K562 (cell line): ENCODE measurements around the gene CDK5R1. TPM values are rescaled to one million over a fixed set of nuclear protein-coding genes. Genes with fewer than 3 reads are reported as not detected.

Source experiments
- ATAC-seq: fragments of 200-7000 bp; cut with Tn5 transposase; 3 replicates; pipeline ENCODE4 v1.9.1; 2020; ENCODE audit warnings: moderate library complexity
- BruUV-seq: library from RNA; stranded (reverse); fragments of 400-500 nt; replicated peaks from 2 replicates; lab custom pipeline; 2021; lab: Mats Ljungman, UMichigan
- CTCF ChIA-PET: fragments of 300-600 bp; formaldehyde crosslinking; extraction: SDS; loops from one replicate; lab custom pipeline; 2021; ENCODE audit warnings: low intra/inter-chr PET ratio; lab: Yijun Ruan, JAX
- POLR2A ChIA-PET: fragments of 300-600, 350-650 bp; sonication (Branson Sonifier 250); formaldehyde crosslinking; extraction: SDS; loops from one replicate; lab custom pipeline; 2021; ENCODE audit warnings: antibody characterized with exemption, inconsistent platforms; lab: Yijun Ruan, JAX
- DNase-seq, 4 experiments: peaks; one replicate each; pipeline versions ENCODE4 v3.0.0 to v3.0.0-alpha.2; 2011 to 2018; ENCODE audit warnings: low spot score in 3 of 4, mixed read lengths in 3 of 4; ENCODE audit errors: extremely low read depth in 1 of 4
- FAIRE-seq: peaks from 2 replicates; lab custom pipeline; 2011; peaks lifted over from hg19 to GRCh38; lab: Jason Lieb, UNC
- H2AFZ ChIP-seq: 2 replicates; pipeline ENCODE4 v1.6.0; 2011; ENCODE audit warnings: low read depth, low read length, control low read depth, inconsistent platforms
- H3K27ac ChIP-seq: fragments of 200-600 bp; 3 replicates; pipeline ENCODE4 v1.8.0; 2011; ENCODE audit warnings: low read depth, mild to moderate bottlenecking, control low read depth, inconsistent platforms, low read length, moderate library complexity, mixed read lengths; ENCODE audit errors: extremely low read depth
- H3K27me3 ChIP-seq, 2 experiments: fragments of 300-600 bp in 1 of 2; 2 replicates in 1 of 2; 3 replicates in 1 of 2; pipeline versions ENCODE4 v1.6.0 to v1.8.0; 2011; ENCODE audit warnings: inconsistent platforms in 2 of 2, low read length in 2 of 2, mild to moderate bottlenecking in 1 of 2, mixed read lengths in 1 of 2, moderate library complexity in 1 of 2; ENCODE audit not compliant: control insufficient read depth in 2 of 2, insufficient read depth in 2 of 2
- H3K36me3 ChIP-seq: fragments of 300-600 bp; 3 replicates; pipeline ENCODE4 v1.8.0; 2011; ENCODE audit warnings: mild to moderate bottlenecking, low read length, inconsistent platforms; ENCODE audit not compliant: control insufficient read depth, insufficient read depth
- H3K4me1 ChIP-seq, 2 experiments: fragments of 200-600 bp in 1 of 2; replicated peaks in 1 of 2; 2 replicates in 1 of 2; 3 replicates in 1 of 2; pipeline versions ENCODE4 v1.5.1 to v1.8.0; 2011; ENCODE audit warnings: inconsistent platforms in 2 of 2, low read length in 2 of 2, mild to moderate bottlenecking in 1 of 2, mixed read lengths in 1 of 2, moderate library complexity in 1 of 2; ENCODE audit not compliant: control insufficient read depth in 2 of 2, insufficient read depth in 2 of 2
- H3K4me2 ChIP-seq: 2 replicates; pipeline ENCODE4 v1.6.1; 2011; ENCODE audit warnings: low read length, control low read depth, inconsistent platforms, mixed read lengths; ENCODE audit not compliant: insufficient read depth
- H3K4me3 ChIP-seq: fragments of 200-600 bp; sonication (generic), shearing (Covaris generic); 2 replicates; pipeline ENCODE4 v1.5.1; 2016; ENCODE audit warnings: control low read depth, inconsistent platforms
- H3K79me2 ChIP-seq: fragments of 200-600 bp; 3 replicates; pipeline ENCODE4 v1.8.0; 2011; ENCODE audit warnings: low read length, inconsistent platforms; ENCODE audit not compliant: control insufficient read depth, insufficient read depth
- H3K9ac ChIP-seq, 2 experiments: 2 replicates each; pipeline versions ENCODE4 v1.6.0 to v1.6.1; 2011; ENCODE audit warnings: low read depth in 2 of 2, low read length in 2 of 2, control low read depth in 1 of 2, inconsistent platforms in 1 of 2, mild to moderate bottlenecking in 1 of 2, mixed read lengths in 1 of 2; ENCODE audit not compliant: insufficient read depth in 1 of 2
- H3K9me1 ChIP-seq: one replicate; pipeline ENCODE4 v1.6.0; 2011; ENCODE audit warnings: inconsistent platforms, mild to moderate bottlenecking, low read length, moderate library complexity; ENCODE audit not compliant: control insufficient read depth, insufficient read depth
- H3K9me3 ChIP-seq: replicated peaks from 2 replicates; pipeline ENCODE4 v1.5.1; 2011; ENCODE audit warnings: low read depth, low read length, inconsistent platforms; ENCODE audit not compliant: control insufficient read depth, insufficient read depth
- H4K20me1 ChIP-seq: replicated peaks from 2 replicates; pipeline ENCODE4 v1.6.1; 2011; ENCODE audit warnings: low read length, inconsistent platforms, mixed read lengths; ENCODE audit not compliant: control insufficient read depth, insufficient read depth
- FOXA3 ChIP-seq, 2 experiments: fragments of 450-650 bp in 1 of 2; sonication (generic) in 1 of 2; formaldehyde crosslinking; IDR thresholded peaks in 1 of 2; conservative IDR thresholded peaks in 1 of 2; 2 replicates each; pipeline versions ENCODE4 v1.4.0 to v1.8.0; 2020 to 2022; ENCODE audit warnings: mild to moderate bottlenecking in 2 of 2, missing genetic modification reagents in 1 of 2
- JUN ChIP-seq, 2 experiments: sonication (generic) in 1 of 2; formaldehyde crosslinking in 1 of 2; IDR thresholded peaks; 2 replicates each; pipeline versions ENCODE4 v1.6.1 to v1.8.0; 2012 to 2022; ENCODE audit warnings: borderline replicate concordance in 2 of 2, mild to moderate bottlenecking in 2 of 2, improper control_type of control experiment in 1 of 2, low read depth in 1 of 2, low read length in 1 of 2, missing genetic modification reagents in 1 of 2
- POLR2B ChIP-seq: fragments of 450-650 bp; IDR thresholded peaks from 2 replicates; pipeline ENCODE4 v1.6.1; 2018; ENCODE audit warnings: low read depth; ENCODE audit not compliant: partially characterized antibody
- PTBP1 ChIP-seq: fragments of 200-400 bp; formaldehyde crosslinking; IDR thresholded peaks from 2 replicates; pipeline ENCODE4 v1.6.1; 2017; ENCODE audit warnings: low read depth, low read length
- SREBF1 ChIP-seq: fragments of 150-350 bp; IDR thresholded peaks from 2 replicates; pipeline ENCODE4 v1.6.1; 2014; ENCODE audit warnings: antibody characterized with exemption, low read depth, low read length, borderline replicate concordance
- YY1 ChIP-seq, 3 experiments: IDR thresholded peaks; 2 replicates each; pipeline ENCODE4 v1.6.1; 2011; ENCODE audit warnings: low read length in 2 of 3, mild to moderate bottlenecking in 2 of 3, moderate library complexity in 2 of 3, borderline replicate concordance in 1 of 3, control low read depth in 1 of 3, low read depth in 1 of 3; ENCODE audit not compliant: insufficient read depth in 3 of 3, insufficient replicate concordance in 2 of 3, control insufficient read depth in 1 of 3, insufficient read length in 1 of 3; ENCODE audit errors: extremely low read depth in 1 of 3
- ZNF354B ChIP-seq: fragments of 250-450 bp; sonication (Bioruptor Pico); IDR thresholded peaks from 2 replicates; pipeline ENCODE4 v1.4.0; 2020
- ZNF408 ChIP-seq: fragments of 250-450 bp; sonication (Bioruptor Pico); IDR thresholded peaks from 2 replicates; pipeline ENCODE4 v1.4.0; 2020; ENCODE audit warnings: low read depth, mild to moderate bottlenecking, moderate library complexity
- ZNF561 ChIP-seq: fragments of 450-650 bp; formaldehyde crosslinking; conservative IDR thresholded peaks from 2 replicates; pipeline ENCODE4 v1.4.0; 2020; ENCODE audit warnings: mild to moderate bottlenecking, moderate library complexity
- ZNF586 ChIP-seq: fragments of 450-650 bp; formaldehyde crosslinking; conservative IDR thresholded peaks from 2 replicates; pipeline ENCODE4 v1.4.0; 2020; ENCODE audit warnings: mild to moderate bottlenecking, moderate library complexity
- WGBS: fragments of 100-300 bp; shearing (Covaris generic); methylation state at CpG from one replicate; pipeline ENCODE4 v1.1.6; 2016; ENCODE audit warnings: low coverage, mixed read lengths; ENCODE audit not compliant: insufficient coverage; ENCODE audit errors: missing lambda C conversion rate; 5-methylcytosine and 5-hydroxymethylcytosine counted together
- in situ Hi-C: fragments of 300-500 bp; cut with MboI; formaldehyde crosslinking; loops from 4 replicates; pipeline ENCODE4 v1.15.0; 2018; ENCODE audit warnings: inconsistent platforms, mixed read lengths
- intact Hi-C: fragments of 100-400 bp; cut with micrococcal nuclease; formaldehyde crosslinking; loops from 2 replicates; pipeline ENCODE4 v1.14.2; 2022
- polyA plus RNA-seq, 8 experiments: library from polyadenylated mRNA; depleted of rRNA in 4 of 8; stranded (reverse) in 5 of 8; unstranded in 3 of 8; fragments of >200 nt; fragmentation: Nextera tagmentation in 2 of 8; fragmentation: Illumina TruSeq in 1 of 8; extraction: Ambion mirVana in 2 of 8; extraction: Trizol in 1 of 8; gene quantifications; 2 replicates each; pipeline versions ENCODE4 v1.2.1 to v1.2.3, GENCODE V29; 2011 to 2014; ENCODE audit warnings: inconsistent platforms in 1 of 8, missing spikeins in 1 of 8
- total RNA-seq, 7 experiments: library from RNA; depleted of rRNA in 6 of 7; stranded (reverse); fragments of >200 nt in 6 of 7; fragmentation: Illumina TruSeq in 2 of 7; extraction: Trizol in 2 of 7; gene quantifications; 2 replicates each; pipeline versions ENCODE4 v1.2.1 to v1.2.3, GENCODE V29; 2011 to 2021; ENCODE audit warnings: low replicate concordance in 1 of 7
- TF ChIP-seq, protein P1 (sequence below): fragments of 250-450 bp; sonication (Bioruptor Pico); IDR thresholded peaks from 2 replicates; pipeline ENCODE4 v1.5.0; 2022; ENCODE audit warnings: mild to moderate bottlenecking
- TF ChIP-seq, protein P2 (sequence below): fragments of 250-450 bp; sonication (Bioruptor Pico); IDR thresholded peaks from 2 replicates; pipeline ENCODE4 v1.9.0; 2021; ENCODE audit warnings: mild to moderate bottlenecking, inconsistent platforms
- TF ChIP-seq, protein P3 (sequence below): fragments of 450-650 bp; IDR thresholded peaks from 2 replicates; pipeline ENCODE4 v1.6.1; 2016

Gene CDK5R1
- total and polyA plus RNA-seq, 9 of the 15 experiments (the other 6 are each of a cell fraction or from before 2014, with no cell fraction given): 0.10 to 4.8 (median 2.3) TPM

DNA sequence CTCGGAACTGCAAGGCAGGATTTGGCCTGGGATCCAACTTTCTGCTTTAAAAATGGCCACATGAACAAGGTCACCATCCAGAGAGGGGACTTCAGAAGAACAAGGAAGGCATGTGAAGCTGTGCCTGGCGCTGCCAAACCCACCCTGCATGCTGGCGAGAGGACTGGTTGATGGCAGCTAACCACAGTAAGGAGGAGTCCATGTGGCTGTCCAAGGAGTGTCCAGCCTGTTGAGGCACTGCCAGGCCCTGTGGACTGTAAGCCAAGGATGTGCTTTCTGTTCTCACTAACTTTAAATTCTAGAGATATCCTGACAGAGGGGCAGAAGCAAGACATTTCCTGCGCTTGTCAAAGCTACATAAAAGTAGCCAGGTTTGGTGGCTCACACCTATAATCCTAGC is 40.4 kb downstream of the CDK5R1 start (continued):
- TF ChIP-seq, protein P1, sequence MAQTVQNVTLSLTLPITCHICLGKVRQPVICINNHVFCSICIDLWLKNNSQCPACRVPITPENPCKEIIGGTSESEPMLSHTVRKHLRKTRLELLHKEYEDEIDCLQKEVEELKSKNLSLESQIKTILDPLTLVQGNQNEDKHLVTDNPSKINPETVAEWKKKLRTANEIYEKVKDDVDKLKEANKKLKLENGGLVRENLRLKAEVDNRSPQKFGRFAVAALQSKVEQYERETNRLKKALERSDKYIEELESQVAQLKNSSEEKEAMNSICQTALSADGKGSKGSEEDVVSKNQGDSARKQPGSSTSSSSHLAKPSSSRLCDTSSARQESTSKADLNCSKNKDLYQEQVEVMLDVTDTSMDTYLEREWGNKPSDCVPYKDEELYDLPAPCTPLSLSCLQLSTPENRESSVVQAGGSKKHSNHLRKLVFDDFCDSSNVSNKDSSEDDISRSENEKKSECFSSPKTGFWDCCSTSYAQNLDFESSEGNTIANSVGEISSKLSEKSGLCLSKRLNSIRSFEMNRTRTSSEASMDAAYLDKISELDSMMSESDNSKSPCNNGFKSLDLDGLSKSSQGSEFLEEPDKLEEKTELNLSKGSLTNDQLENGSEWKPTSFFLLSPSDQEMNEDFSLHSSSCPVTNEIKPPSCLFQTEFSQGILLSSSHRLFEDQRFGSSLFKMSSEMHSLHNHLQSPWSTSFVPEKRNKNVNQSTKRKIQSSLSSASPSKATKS (CRISPR knock-in tag): no peak

DNA sequence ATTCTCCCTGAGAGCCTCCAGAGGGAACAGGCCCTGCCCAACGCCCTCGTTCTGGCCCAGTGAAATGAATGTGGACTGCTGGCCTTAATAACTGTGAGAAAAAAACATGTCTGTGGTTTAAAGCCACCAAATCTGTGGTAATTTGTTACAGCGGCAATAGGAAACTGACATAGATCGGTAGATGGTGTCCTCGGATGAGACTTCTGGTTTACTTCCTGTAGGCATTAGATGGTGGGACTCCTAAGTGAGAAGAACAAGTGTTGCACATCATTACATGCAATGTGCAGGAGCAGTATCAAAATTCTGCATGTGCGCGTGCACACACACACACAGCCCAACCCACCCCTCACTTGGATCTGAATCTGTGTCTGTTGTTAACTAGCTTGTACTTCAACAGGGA is 42.0 kb downstream of the CDK5R1 start:
- H3K36me3 ChIP-seq: peaks cover 2% of the 10 kb centered on the region; the same call in 1 of the 3 replicates
- H3K27me3 ChIP-seq: no peaks in the 10 kb centered on the region
- TF ChIP-seq ZNF408 (CRISPR knock-in tag): no peak
- TF ChIP-seq, protein P2, sequence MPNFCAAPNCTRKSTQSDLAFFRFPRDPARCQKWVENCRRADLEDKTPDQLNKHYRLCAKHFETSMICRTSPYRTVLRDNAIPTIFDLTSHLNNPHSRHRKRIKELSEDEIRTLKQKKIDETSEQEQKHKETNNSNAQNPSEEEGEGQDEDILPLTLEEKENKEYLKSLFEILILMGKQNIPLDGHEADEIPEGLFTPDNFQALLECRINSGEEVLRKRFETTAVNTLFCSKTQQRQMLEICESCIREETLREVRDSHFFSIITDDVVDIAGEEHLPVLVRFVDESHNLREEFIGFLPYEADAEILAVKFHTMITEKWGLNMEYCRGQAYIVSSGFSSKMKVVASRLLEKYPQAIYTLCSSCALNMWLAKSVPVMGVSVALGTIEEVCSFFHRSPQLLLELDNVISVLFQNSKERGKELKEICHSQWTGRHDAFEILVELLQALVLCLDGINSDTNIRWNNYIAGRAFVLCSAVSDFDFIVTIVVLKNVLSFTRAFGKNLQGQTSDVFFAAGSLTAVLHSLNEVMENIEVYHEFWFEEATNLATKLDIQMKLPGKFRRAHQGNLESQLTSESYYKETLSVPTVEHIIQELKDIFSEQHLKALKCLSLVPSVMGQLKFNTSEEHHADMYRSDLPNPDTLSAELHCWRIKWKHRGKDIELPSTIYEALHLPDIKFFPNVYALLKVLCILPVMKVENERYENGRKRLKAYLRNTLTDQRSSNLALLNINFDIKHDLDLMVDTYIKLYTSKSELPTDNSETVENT (CRISPR knock-in tag): no peak
- TF ChIP-seq YY1 (IDR thresholded peaks at IDR 0.05; ENCODE audit: borderline replicate concordance in 1 of 3, control insufficient read depth in 1 of 3, extremely low read depth in 1 of 3, insufficient read depth in 3 of 3, insufficient read length in 1 of 3, insufficient replicate concordance in 2 of 3, low read depth in 1 of 3, low read length in 2 of 3): no peak
- no peak for TF ChIP-seq JUN (IDR thresholded peaks at IDR 0.05; ENCODE audit: borderline replicate concordance, low read depth, low read length)
- TF ChIP-seq JUN (CRISPR knock-in tag; IDR thresholded peaks at IDR 0.05; ENCODE audit: borderline replicate concordance): no peak
- TF ChIP-seq POLR2B: no peak
- TF ChIP-seq SREBF1: no peak
- no peak for TF ChIP-seq ZNF561 (CRISPR knock-in tag)
- TF ChIP-seq ZNF586 (CRISPR knock-in tag): no peak
- no peak for TF ChIP-seq ZNF354B
- TF ChIP-seq PTBP1: no peak
- no peak for TF ChIP-seq FOXA3 (CRISPR knock-in tag; conservative IDR thresholded peaks at IDR 0.05 in 1 of 2, IDR thresholded peaks at IDR 0.05 in 1 of 2)
- TF ChIP-seq, protein P3, sequence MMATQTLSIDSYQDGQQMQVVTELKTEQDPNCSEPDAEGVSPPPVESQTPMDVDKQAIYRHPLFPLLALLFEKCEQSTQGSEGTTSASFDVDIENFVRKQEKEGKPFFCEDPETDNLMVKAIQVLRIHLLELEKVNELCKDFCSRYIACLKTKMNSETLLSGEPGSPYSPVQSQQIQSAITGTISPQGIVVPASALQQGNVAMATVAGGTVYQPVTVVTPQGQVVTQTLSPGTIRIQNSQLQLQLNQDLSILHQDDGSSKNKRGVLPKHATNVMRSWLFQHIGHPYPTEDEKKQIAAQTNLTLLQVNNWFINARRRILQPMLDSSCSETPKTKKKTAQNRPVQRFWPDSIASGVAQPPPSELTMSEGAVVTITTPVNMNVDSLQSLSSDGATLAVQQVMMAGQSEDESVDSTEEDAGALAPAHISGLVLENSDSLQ: no peak
- no peak overlapping the region for H3K9ac ChIP-seq
- no peaks in the 10 kb centered on the region for H4K20me1 ChIP-seq
- CTCF ChIA-PET: no interaction called here
- H3K27ac ChIP-seq: no peak overlapping the region
- DNase-seq (no peak), FAIRE-seq (no peak), ATAC-seq (no peak)
- H3K4me1 ChIP-seq: peaks cover 2 to 8% of the 10 kb centered on the region in 2 experiments; a peak in 2 of 5 replicates
- no peaks in the 10 kb centered on the region for H3K9me3 ChIP-seq
- H3K9me1 ChIP-seq: no peaks in the 10 kb centered on the region
- POLR2A ChIA-PET: no interaction called here
- intact Hi-C loops: no loop called here
- no TSS peak for BruUV-seq
- no peaks in the 10 kb centered on the region for H3K79me2 ChIP-seq
- H2AFZ ChIP-seq: no peak overlapping the region
- WGBS: 88% methylated on average over 7 of the region's 7 CpGs
- in situ Hi-C loops: no loop called here
- no peak overlapping the region for H3K4me3 ChIP-seq
- H3K4me2 ChIP-seq: no peak overlapping the region
